ENCODE results near the gene SEMA3B. TPM values are rescaled to one million over a fixed set of nuclear protein-coding genes. Genes with fewer than 3 reads are reported as not detected.
"Not testable (repeated sequence)": the region's sequence is repeated elsewhere in the genome, so short reads cannot be mapped to it uniquely, and the experiment has no call there.

The SEMA3B gene
- total RNA-seq, 4 donors from 2014 or later = 0.70 to 8.2 (median 2.4) TPM

- TF ChIP-seq CTCF (IDR thresholded peaks at IDR 0.05) (no peak), POLR2A (IDR thresholded peaks at IDR 0.05) (no peak)
- H3K36me3 ChIP-seq = no peaks in the 10 kb centered on the region
- WGBS, 2 donors = 67 to 78% methylated on average over 3 to 4 of the region's 4 CpGs
- intact Hi-C loops (cut with DNase I) = loop anchor here (10.0 kb wide), 1 partner anchor 46 kb away; the partner anchor contains the start of genes HYAL2 and TUSC2
- H3K9me3 ChIP-seq = no peaks in the 10 kb centered on the region
- no peak overlapping the region for H3K4me3 ChIP-seq
- H3K27ac ChIP-seq = no peak overlapping the region
- no peak for DNase-seq
- H3K4me1 ChIP-seq = peaks cover 4 to 34% (median 18%) of the 10 kb centered on the region in 3 donors
- H3K27me3 ChIP-seq = peaks cover 0 to 39% (median 3%) of the 10 kb centered on the region in 4 donors
These were observed 9.4 kb downstream of the SEMA3B start for GRCh38 chr3:50278123-50278879.

- Histone ChIP-seq H3K4me1 (peaks cover 0 to 29% (median 12%) of the 10 kb centered on the region in 3 donors), H3K27ac (no peak within 1 kb of the TSS), H3K4me3 (no peak within 1 kb of the TSS), H3K36me3 (no peaks in the 10 kb centered on the region), H3K9me3 (no peaks in the 10 kb centered on the region), H3K27me3 (peaks cover 0 to 33% (median 1%) of the 10 kb centered on the region in 4 donors)
- no peak for TF ChIP-seq POLR2A (IDR thresholded peaks at IDR 0.05)
- TF ChIP-seq CTCF (IDR thresholded peaks at IDR 0.05) = no peak
- DNase-seq = no peak
- WGBS, 2 donors = no CpG with 5 or more reads among the region's 2 CpGs
- intact Hi-C loops (cut with DNase I) = loop anchor here (10.0 kb wide), 1 partner anchor 46 kb away; the partner anchor contains the start of genes HYAL2 and TUSC2
These were observed 9.9 kb downstream of the SEMA3B start, which contains the start of gene LSMEM2 for GRCh38 chr3:50278880-50279224. LSMEM2 (plus strand) TSS chr3:50279087; CDS start chr3:50279114, 27 bp downstream.

DNA sequence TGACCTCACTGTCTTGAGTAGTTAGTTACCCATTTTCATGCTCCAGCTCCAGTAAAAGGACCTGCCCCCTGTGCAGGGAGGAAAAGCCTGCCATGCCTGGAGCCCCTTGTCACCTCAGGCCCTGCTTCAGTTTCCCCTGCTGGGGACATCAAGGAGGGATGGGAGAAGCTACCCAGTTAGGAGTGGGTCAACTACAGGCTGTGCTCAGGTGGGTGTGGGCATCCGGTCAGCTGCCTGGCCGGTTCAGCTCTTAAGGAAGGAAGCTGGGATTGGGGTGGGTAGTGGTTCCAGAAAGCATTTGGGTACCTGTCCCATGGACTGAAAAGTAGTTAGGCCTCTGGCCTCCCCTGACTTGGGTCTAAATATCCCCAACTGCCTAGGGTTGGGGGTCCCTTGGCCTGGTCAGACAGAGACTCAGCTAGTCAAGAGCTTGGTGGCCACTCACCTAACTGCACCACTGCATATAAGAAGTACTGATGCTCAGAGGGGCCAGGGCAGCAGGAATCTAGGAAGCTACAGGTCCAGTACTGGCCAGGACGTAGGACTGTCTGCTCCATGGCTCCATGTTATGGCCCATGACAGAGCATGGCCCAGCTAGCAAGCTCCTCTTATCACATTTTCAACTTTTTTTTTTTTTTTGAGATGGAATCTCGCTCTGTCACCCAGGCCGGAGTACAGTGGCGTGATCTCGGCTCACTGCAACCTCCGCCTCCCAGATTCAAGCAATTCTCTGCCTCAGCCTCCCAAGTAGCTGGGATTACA is 10.5 kb downstream of the SEMA3B start:
- Histone ChIP-seq H3K4me3 (no peak overlapping the region), H3K36me3 (no peaks in the 10 kb centered on the region), H3K27ac (no peak overlapping the region), H3K27me3 (peaks cover 0 to 27% (median 1%) of the 10 kb centered on the region in 4 donors), H3K9me3 (no peaks in the 10 kb centered on the region), H3K4me1 (peaks cover 0 to 23% (median 7%) of the 10 kb centered on the region in 3 donors)
- DNase-seq = no peak
- TF ChIP-seq CTCF (IDR thresholded peaks at IDR 0.05) (no peak), POLR2A (IDR thresholded peaks at IDR 0.05) (no peak)
- WGBS, 2 donors = 91 to 98% methylated on average over 6 of the region's 8 CpGs
- intact Hi-C loops (cut with DNase I) = loop anchor here (10.0 kb wide), 1 partner anchor 45 kb away; the partner anchor contains the start of genes HYAL2 and TUSC2

DNA sequence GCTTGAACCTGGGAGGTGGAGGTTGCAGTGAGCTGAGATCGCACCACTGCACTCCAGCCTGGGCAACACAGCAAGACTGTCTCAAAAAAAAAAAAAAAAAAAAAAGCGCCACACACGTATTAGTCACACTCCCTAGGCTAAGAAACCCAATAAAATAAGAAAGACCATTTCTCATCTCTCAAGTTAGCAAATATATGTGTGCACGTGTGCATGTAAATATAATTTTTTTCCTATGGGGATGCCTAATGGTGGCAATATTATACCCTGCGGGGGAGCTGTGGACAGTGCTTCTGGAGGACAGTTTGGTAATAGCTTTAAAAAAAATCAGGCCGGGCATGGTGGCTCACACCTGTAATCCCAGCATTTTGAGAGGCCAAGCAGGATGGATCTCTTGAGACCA is 15.2 kb downstream of the SEMA3B start:
- peaks cover 18 to 34% (median 18%) of the 10 kb centered on the region in 3 donors for H3K36me3 ChIP-seq
- WGBS, 2 donors = 74 to 76% methylated on average over 5 to 6 of the region's 6 CpGs
- H3K4me3 ChIP-seq; H3K27ac ChIP-seq; H3K27me3 ChIP-seq; DNase-seq; H3K4me1 ChIP-seq; intact Hi-C loops (cut with DNase I); H3K9me3 ChIP-seq: not testable (repeated sequence)

- TF ChIP-seq CTCF (IDR thresholded peaks at IDR 0.05) (no peak), POLR2A (IDR thresholded peaks at IDR 0.05) (no peak)
- Histone ChIP-seq H3K27me3 (no peaks in the 10 kb centered on the region), H3K4me3 (no peak overlapping the region), H3K9me3 (no peaks in the 10 kb centered on the region), H3K4me1 (peaks cover 8 to 17% (median 14%) of the 10 kb centered on the region in 3 donors), H3K36me3 (peaks cover 31 to 50% (median 32%) of the 10 kb centered on the region in 3 donors), H3K27ac (no peak overlapping the region)
- intact Hi-C loops (cut with DNase I) = no loop called here
- 81 to 82% methylated on average over 9 to 10 of the region's 28 CpGs for WGBS, 2 donors
- DNase-seq = no peak
These were observed 17.6 kb downstream of the SEMA3B start for GRCh38 chr3:50286322-50287227.
